Activated CD4-positive, alpha-beta T cell treated with anti-CD3 and anti-CD28 coated beads, Interleukin-10, Interleukin-2, amounts not matched to agents 100 ng/mL and 50 ng/mL, durations not matched to agents 16 hours and 8 hours (primary cell): ENCODE results near the gene ADTRP.
A peak's percentile ranks its signal among the peaks of the same experiment; 100 is the strongest.

Experiments used
- DNase-seq: peaks from one replicate; pipeline ENCODE4 v3.0.0-alpha.2; 2020

ADTRP gene

DNA sequence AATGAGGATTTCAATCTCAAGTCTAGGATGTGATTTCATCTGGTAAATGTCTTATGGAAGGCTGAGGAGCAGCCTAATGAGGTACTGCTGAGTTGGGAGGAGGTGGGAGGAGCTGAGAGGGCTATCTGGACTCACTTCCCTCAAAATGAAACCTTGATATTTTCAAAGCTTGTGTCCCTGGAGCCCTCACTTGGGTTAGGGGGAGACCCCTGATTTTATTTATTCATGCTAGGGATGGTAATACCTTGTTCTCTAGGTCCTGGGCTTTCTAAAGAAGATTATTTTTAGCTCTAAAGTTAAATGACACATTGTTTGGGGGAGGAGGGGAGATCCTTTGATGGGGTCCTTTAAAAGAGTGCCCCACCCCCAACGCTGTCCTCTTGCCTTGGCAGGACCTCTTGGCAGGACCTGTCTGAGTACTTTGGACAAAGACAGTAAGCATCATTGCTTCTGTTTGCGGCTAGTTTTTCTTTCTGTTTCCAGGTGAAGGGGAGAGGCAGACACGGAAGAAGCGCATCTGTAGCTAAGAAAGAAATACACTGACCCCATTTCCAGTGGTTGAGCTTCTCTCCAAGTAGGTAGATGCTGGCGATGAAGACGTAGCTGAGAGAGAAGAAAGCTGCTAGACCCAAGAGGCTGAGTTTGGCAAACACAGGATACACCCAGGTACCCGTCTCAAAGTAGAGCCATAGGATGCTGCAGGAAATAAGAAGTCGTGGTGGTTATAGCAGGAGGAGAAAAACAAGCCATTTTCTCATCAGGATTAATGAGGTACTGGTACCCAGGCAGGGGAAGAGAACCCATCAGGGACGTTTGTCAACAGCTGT lies 55.6 kb downstream of the ADTRP start:
- DNase-seq = peak; percentile 9

DNA sequence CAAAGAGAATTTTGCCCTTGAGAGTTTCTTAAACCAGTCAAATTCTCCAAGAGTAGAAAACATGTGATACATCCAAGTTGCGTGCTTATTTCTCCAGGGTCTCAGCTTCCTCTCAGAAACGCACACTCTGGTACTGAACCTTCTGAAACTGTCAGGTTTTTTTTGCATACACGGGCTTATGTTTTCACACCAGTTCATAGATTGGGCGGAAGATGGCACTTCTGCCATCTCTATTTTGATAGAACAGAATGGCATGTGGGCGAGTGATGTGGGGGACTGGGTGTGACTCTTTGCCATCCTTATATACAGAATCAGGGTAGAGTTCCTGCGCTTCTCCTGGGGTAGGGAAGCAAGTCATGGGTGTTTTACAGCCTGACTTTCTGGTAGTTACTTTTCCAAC lies 56.4 kb downstream of the ADTRP start:
- peak; percentile 34 for DNase-seq

DNA sequence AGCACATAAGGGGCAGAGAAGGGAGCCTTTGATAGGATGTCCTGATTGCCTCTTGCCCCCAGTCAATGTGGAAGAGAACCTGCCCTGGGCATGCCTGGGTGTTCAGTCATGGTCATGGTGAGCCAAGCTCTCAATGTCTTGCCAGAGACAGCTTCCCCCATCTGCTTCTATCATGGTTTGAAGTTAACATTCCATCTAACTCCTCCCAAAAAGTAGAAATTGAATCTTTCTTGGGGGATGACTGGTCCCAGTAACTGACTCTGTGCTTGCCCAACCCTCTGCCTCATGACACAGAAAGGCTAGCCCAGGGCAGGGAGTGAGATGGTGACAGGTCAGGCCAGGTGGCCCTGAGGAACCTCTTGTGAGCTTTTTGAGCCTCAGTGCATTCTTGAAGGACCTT lies 60.1 kb downstream of the ADTRP start:
- no peak for DNase-seq

- no peak for DNase-seq
These were observed 60.6 kb downstream of the ADTRP start for GRCh38 chr6:11718031-11718430.

DNA sequence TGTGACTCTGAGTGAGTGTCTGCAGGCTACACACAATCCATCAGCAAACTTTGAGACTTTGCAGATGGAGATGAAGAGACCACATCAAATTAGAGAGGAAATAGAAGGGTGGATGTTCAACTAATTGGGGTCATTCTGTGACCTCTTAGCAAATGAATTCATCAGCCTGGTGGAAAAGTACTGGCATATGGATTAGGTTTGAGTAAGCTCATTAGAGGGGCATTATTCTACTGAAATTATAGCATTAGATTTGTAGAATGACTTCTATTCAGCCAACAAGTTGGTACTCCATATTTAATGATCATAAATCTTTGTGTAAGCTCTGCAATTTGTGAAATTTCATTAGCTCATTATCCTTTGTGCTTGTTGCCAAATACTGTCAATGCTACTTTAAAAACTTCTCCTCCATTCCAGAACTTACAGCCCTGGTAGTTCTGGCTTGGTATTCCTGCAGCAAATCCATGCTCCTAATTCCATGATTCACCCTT lies 63.8 kb downstream of the ADTRP start:
- DNase-seq = no peak

DNA sequence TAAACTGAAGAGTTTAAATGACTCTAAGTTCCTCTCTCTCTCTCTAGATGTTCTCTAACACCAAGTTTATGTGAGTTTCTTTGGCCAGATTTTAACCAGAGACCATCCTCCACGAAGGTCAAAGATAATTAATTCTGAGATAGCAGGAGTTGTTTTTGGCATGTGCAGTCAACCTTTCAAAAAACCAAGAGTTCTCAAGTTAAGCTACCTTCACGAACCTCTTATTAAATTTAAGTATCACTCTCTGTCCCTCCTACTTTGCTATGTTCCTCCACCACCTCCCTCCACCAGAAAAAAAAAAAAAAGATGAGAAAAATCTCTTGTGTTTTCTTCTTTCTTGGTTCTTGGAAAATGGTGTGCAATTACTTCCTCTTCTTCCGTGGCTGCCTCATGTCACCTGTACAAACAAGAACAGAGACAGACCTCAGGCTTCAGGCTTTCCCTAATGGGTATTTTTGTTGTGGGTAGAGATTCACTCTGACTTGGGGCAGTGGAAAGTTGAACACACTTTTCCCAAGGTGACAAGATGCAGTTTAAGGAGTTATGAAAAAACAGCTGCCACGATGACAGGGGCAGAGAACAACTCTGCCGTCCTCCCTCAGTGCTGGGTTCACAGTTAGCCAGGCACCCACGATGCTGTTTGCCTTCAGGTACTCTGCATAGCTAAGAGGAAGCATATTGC lies 64.3 kb downstream of the ADTRP start:
- DNase-seq = peak; percentile 62

DNA sequence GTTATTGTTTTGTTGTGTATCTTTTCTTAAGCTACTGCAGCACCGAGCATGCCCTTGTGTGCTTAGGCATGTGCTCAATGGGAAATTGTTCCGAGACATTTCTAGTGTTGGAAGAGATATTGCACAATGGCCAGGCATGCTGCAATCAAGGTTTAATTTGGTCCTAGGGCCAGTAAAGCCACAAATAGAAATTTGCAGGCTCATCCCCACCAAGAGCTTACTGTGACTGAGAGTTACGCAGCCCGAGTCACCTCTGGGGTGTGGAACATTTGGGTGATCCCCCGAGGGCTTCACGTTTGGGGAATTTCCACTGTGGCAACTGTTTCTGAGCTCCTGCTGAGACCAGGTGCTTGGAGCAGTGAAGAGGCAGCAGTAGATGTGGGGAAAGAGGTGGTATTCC lies 65.8 kb downstream of the ADTRP start:
- peak; percentile 54 for DNase-seq

GRCh38 chr6:11711984-11712711 lies 66.5 kb downstream of the ADTRP start:
- peak; percentile 63 for DNase-seq

GRCh38 chr6:11711003-11711983 lies 67.3 kb downstream of the ADTRP start:
- DNase-seq = peak; percentile 85

DNA sequence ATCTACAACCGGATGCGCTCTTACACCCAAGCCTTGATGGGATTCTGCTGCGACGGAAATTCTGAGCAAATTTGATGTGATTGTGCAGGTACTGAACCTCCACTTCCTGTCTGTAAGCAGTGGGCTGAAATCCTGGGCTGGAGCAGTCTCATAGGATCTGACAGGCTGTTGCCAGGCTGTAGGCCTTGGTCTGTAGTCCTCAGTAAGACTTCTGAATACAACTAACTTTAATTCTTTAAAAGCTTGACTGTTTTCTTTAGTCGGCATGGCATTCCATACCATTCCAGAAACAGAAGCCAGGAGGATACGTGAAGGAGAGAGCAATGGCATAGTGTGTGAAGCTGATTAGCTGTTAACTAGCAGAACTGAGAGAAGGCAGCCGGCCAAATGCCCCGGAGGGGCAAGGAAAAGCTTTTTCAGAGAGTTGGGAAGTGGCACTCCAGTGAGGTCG lies 68.3 kb downstream of the ADTRP start:
- peak; percentile 72 for DNase-seq

DNA sequence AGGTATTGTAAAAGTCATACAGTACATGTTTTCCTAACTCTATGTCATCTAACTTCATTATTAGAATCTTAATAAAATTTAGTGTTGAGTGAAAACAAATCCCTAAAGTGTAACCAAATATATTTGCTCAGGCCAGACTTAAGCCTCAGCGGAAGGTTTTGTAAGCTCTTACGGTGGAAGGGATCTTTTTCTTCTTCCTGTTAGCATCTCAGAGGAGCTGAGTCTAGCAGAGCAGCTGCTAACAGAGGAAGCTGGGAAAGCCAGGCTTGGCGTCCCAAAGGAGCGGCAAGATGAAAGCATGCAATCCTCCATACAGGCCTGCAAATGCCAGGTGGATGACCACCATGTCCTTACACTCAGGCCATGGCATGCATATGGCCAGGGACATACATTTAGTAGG lies 72.4 kb downstream of the ADTRP start:
- DNase-seq = no peak

- no peak for DNase-seq
These were observed 73.1 kb downstream of the ADTRP start for GRCh38 chr6:11705483-11705882.

GRCh38 chr6:11705069-11705468 lies 73.5 kb downstream of the ADTRP start:
- peak; percentile 32 for DNase-seq

- no peak for DNase-seq
These were observed 74.9 kb downstream of the ADTRP start for GRCh38 chr6:11703725-11704124.

DNA sequence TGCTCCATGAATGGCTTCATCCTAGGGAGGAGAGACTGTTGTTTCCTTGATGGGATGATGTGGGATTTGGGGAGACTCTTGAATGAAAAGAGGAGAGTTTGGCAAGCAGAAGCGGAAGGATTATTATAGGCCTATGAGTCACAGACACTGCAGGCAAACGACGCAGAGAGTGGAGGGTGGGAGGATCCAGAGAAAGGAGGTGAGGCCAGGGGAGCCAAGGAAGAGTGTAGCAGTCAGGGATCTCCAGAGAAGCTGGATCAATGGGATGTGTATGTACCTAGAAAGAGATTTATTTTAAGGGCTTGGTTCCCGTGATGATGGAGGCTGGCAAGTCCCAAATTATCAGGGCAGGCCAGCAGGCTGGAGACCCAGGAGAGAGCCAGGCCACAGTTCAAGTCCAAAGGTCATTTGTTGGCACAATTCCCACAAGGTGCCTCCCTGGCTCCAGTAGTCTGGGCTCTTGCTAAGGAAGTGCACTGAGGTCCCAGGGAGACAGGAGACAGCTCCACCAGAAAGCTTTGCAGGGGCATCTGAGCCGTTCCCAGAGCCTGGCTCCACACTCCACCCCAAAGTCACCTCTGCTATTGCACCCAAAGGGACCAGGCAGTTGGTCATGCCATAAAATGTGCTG lies 76.0 kb downstream of the ADTRP start:
- DNase-seq = no peak

GRCh38 chr6:11702089-11702488 lies 76.5 kb downstream of the ADTRP start:
- no peak for DNase-seq

DNA sequence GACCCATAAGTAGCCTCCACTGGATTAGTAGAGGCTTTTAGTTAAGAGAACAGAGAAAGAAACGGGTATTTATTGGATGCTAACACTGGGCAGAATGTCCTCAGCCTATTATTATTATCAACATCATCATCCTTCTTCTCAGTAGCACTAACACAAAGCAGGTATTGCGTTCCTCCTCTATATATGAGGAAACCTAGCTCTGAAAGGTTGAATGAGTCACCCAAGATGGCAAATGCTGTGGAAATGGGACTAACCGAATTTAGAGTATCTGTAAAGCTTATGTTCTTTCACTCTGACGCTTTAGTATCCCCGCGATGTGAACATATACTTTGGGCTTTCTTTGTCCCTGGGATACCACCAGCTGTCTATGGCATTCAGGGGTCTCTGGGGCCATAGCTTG lies 77.0 kb downstream of the ADTRP start:
- DNase-seq = no peak

DNA sequence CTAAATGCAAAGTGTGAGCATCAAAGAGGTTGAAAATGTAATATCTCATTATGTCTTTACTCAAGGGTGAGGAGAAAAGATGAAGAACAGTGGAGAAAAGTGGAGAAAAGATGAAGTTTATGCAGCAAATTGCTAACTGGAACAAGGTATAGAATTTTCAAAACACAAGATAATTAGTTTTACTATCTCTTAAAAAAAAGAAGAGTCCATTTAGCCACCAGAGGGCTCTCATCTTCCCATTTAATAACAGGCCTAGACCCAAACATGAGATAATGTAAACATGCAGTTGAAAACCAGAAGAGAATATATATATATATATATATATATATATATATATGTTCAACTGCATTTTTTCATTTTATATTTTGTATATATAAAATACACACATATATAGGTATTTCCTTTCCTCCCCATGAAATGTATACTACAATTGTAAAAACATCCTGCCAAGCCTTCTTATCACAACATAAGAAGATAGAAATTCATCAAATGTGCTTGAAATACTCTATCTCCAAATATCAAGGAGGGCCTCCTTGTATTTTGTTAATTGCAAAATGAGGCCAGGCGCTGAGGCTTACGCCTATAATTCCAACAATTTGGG lies 78.4 kb downstream of the ADTRP start:
- DNase-seq = peak; percentile 53

- DNase-seq = no peak
These were observed 79.0 kb downstream of the ADTRP start for GRCh38 chr6:11699576-11699975.

DNA sequence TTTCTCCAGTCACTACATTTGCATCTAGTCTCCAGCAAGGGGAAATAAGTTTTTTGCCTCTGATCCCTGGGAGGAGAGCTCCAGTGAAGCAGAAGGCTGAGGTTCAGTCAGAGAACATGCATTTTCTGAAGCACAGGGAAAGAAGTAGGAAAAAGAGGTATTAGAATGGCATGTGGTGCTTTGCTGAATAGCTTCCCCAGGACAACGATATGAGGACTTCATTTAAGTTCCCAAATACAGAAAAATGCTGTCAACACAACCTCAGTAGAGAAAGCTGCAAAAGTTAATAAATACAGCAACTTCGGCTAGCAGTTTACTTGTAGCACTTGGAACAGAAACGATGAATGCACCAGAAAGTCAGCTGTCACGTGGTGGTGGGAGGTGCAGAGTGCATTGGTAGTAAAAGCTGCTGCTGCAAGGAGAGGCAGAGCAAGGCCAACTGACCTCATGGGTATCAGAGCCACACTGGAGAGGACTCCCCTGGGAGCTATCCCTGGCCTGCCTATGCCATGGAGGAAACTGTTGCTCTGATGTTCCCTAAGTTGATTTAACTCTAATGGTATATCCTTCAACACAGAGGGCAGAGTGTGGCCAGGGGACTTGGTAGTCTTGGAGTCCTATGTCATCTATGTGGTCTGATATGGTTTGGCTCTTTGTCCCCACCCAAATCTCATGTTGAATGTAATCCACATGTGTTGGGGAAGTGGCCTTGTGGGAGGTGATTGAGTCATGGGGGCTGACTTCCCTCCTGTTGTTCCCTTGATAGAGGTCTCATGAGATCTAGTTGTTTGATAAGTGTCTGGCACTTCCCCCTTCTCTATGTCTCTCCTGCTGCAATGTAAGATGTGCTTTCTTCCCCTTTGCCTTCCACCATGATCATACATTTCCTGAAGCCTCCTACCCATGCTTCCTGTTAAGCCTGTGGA lies 85.9 kb downstream of the ADTRP start:
- DNase-seq = no peak
